Gastrocnemius medialis (tissue), 4 donors: ENCODE measurements around the gene ZNF507.

Experiments
- POLR2A ChIP-seq, 2 donors: fragments of 450-650 bp; IDR thresholded peaks; one replicate each; pipeline ENCODE4 v1.6.1; 2017; ENCODE audit warnings: antibody characterized with exemption in 2 of 2, mild to moderate bottlenecking in 2 of 2, moderate library complexity in 2 of 2
- TF ChIP-seq, protein P1 (sequence below), 5 experiments: fragments of 450-650 bp in 3 of 5; fragments of 200-600 bp in 2 of 5; sonication (generic) in 2 of 5; IDR thresholded peaks in 4 of 5; conservative IDR thresholded peaks in 1 of 5; 1 replicate in 4 of 5; 2 replicates in 1 of 5; pipeline ENCODE4 v1.5.1; 2016 to 2019; ENCODE audit warnings: antibody characterized with exemption in 5 of 5, mild to moderate bottlenecking in 3 of 5, moderate library complexity in 3 of 5

DNA sequence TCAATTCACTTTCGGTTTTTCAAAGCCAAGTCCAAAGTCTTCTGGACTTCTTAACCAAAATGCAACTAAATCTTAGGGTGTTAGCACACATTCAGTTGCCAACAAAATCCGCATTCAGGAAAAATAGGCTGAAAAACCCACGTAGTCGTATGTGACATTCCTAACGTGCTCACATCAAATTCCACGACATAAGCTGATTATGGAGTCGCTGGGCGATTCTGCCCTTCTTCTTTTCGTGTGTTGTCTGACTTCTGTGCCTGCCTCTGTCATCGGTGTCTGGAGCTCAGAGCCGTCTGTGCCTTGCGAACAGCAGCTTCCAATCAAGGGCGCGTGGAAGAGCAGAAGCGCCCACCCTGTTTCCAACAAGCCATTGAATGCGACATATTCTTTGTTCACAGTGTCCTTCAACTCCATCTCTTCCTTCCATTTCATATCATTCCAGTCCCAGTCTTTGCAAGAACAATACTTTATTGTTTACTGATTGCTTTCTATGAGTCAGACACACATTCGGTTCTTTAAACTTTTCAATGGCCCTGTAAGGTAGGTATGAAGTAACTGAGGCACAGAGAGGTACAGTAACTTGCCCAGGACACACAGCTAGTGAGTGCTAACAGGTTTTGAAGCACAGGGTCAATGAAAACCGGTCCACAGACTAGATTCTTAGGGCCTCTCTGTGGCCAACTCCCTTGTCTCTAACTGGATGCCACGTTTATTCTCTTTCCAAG is 8.2 kb upstream of the ZNF507 start:
- TF ChIP-seq, protein P1, sequence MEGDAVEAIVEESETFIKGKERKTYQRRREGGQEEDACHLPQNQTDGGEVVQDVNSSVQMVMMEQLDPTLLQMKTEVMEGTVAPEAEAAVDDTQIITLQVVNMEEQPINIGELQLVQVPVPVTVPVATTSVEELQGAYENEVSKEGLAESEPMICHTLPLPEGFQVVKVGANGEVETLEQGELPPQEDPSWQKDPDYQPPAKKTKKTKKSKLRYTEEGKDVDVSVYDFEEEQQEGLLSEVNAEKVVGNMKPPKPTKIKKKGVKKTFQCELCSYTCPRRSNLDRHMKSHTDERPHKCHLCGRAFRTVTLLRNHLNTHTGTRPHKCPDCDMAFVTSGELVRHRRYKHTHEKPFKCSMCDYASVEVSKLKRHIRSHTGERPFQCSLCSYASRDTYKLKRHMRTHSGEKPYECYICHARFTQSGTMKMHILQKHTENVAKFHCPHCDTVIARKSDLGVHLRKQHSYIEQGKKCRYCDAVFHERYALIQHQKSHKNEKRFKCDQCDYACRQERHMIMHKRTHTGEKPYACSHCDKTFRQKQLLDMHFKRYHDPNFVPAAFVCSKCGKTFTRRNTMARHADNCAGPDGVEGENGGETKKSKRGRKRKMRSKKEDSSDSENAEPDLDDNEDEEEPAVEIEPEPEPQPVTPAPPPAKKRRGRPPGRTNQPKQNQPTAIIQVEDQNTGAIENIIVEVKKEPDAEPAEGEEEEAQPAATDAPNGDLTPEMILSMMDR (IDR thresholded peaks at IDR 0.05 in 4 of 5, conservative IDR thresholded peaks at IDR 0.05 in 1 of 5), result no peak
- no peak for TF ChIP-seq POLR2A (IDR thresholded peaks at IDR 0.05)
